Stimulated activated CD4-positive, alpha-beta T cell treated with anti-CD3 and anti-CD28 coated beads, Interleukin-15, amount 100 ng/mL, for 24 hours (primary cell): ENCODE results near the gene PHF23.

Experiments used
- DNase-seq: peaks from one replicate; pipeline ENCODE4 v3.0.0-alpha.2; 2020

Gene PHF23

DNA sequence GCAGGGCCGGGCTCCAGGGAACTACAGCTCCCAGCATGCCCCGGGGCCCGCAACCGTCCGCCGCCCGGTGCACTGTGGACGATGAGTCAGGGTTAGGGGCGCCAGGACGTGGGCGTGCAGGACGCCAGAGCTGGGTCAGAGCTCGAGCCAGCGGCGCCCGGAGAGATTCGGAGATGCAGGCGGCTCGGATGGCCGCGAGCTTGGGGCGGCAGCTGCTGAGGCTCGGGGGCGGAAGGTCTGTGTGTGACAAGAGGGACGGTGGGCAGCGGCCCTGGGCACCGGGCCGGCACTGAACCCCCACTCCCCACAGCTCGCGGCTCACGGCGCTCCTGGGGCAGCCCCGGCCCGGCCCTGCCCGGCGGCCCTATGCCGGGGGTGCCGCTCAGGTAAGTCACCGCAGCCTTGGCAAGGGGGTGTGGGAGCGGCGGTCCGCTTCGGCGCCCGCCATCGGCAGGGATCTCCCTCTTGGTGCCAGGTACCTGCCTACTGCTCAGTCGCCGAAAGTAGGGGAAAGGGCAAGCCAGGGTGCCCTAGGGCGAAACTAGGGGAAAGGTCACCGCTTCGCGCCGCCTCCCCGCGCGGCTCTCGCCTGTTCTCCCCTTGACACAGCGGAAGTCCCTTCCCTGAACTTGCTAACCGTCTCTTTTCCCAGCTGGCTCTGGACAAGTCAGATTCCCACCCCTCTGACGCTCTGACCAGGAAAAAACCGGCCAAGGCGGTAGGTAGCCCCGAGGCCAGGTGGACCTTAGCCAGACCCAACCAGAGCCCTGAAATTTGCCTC, 19.3 kb downstream of the PHF23 start, which contains the start of the genes ACADVL and DLG4:
ACADVL (plus strand) TSS at position 127 of the 781 bp plus-strand sequence; CDS start at position 174, 47 bp downstream.
DLG4 (minus strand) TSS at position 25 of the 781 bp plus-strand sequence.
- peak; percentile 93 for DNase-seq

GRCh38 chr17:7219229-7219811, 19.9 kb downstream of the PHF23 start:
- no peak for DNase-seq

- no peak for DNase-seq
Observed at GRCh38 chr17:7218758-7219157, 20.5 kb downstream of the PHF23 start.

DNA sequence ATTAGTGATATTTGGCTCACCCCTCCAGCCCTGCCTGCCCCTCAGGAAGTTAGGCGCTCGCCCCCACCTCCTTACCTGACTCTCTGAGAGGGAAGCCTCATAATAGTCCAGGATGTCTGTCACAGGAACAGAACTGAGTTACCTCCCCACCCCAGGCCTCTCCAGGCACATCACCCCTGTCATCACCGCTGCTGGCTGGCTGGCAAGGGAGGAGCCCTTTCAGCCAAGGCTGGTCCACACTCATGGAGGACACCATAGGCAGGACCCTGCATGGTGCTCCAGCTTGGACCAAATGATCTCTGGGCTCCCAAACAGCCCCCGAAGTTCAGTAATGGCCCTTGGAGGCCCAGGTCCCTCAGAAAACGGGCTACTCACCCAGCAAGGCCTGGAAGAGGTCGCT, 21.1 kb downstream of the PHF23 start:
- DNase-seq = no peak

GRCh38 chr17:7217113-7217987, 21.9 kb downstream of the PHF23 start:
- DNase-seq = peak; percentile 40

DNA sequence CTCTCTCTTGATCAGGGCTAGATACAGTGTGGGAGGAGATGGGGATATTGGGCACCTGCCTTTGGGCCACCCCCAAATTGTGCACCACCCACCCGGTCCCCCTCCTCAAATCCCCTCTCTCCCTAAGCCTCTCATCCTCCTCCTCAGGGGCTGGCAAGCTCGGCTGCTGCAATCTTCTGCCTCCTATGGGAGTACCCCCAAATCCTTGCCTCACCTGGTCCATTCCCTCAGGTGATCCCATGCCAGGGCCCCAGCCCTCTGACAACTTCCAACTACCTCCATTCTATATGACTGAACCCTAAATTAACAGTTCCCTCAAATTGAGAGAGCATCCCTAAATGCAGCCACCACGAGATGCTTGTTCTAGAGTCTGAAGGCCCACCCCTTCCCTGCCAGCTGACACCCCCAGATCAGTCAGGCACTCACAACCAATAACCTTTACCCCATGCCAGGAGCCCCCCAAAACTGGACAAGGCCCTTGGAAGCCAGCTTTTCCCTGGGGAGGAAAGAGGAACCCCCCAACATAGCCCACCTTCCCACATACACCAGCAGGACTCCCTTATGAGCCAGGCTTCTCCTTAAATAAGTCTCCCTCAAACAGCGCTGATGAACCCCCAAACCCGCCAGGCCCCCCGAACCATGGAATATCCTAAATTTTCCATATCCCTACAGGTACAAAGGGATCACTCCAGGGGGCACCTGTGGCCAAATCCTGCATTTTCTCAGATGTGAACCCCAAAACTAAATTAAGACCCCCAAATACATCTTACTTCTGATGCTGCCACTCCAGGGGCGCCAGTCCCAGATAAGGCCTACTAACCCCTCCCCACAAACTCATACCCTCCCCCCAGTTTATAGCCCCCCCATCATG, 22.8 kb downstream of the PHF23 start:
- no peak for DNase-seq

- DNase-seq = no peak
Observed at GRCh38 chr17:7215652-7216180, 23.5 kb downstream of the PHF23 start.

- no peak for DNase-seq
Observed at GRCh38 chr17:7215136-7215638, 24.1 kb downstream of the PHF23 start.

DNA sequence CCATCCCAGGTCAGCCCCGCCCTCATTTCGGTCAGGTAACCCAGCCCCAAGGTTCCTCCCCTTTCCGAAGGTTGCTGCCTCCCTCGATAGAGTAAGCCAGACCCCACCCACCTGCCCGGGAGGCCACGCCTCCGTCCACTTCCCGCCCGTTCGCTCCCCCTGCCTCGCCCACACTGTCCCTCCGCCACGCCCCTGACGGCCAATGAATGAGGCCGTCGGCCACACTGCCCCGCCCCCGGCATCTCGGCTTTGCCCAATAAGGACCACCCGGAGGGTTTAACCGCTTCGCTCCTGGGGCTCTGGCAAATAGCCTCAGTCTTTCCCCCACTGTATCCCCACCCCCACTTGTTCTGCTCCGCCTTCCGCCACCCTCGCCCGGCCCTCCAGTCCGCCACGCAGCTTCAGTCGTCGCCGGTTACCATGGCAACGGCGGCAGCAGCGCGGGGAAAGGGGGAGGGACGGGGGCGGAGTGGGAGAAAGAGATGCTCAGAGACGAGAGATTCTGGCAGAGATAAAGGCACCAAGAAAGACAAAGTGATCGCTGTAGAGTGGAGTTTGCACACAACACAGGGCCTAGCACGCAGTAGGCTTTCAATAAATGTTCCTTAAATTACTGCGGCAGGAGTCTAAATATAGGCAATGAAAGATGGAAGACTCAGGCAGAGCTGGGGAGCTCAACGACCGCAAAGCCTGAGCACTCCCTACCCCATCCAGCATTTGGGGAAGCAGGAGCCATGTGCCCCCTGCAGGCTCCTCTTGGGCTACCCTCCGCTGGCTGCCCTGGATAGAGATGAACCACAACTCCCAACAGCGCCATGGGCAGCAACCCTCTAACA, 24.7 kb downstream of the PHF23 start:
- DNase-seq = peak; percentile 100

DNA sequence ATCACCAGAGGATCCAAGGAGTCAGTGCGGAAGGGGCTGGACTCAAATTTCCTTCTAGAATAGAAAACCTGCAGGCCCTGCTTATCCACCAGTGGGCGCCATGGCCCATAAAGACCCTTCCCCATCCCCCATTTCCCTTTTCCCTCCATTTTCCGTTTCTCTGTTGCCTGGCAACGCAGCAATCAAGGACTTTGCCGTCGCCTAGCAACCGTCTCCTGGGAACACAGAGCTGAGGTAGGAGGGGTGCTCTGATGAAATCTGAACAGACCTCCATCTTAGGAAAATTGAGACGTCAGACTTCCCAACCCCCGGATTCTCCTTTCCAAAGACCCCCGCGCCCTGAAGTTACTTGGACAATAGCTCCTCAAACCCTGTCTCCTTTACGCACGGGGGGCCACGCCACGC, 25.4 kb downstream of the PHF23 start:
- peak; percentile 73 for DNase-seq

GRCh38 chr17:7211491-7212273, 27.6 kb downstream of the PHF23 start:
- no peak for DNase-seq

DNA sequence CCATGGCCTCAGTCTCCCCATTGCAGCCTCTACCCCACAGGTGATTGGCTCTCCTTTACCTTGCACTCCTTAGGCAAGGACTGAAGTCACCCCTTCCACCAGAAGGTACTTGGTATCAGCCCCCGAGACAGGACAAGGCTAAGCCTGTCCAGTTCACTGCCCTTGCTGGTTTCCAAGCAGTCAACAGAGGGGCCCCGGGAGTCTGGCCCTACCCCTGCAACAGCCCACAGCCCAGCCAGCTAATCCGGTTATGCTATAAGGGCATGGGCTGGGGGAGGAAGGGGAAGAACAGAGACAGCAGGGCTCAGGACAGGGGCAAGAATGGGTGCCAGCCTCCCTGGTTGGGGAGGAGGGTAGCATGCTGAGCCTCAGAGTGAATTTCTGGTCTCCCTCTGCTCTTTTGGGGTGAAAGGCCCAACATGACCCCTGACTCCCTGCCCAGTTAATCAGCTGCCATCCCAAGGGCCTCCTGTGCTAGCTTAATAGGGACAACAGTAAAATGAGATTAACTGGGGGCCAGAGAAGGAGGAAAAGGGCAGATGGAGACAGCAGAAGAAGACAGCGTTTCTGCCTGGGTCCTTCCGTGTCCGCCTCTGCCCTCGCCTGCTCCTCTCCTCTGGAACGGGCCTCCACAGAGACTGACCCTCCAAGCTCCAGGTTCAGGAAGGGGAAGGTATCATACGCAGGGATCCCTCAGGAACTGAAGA, 30.4 kb downstream of the PHF23 start:
- no peak for DNase-seq

- no peak for DNase-seq
Observed at GRCh38 chr17:7208027-7208571, 31.2 kb downstream of the PHF23 start.

DNA sequence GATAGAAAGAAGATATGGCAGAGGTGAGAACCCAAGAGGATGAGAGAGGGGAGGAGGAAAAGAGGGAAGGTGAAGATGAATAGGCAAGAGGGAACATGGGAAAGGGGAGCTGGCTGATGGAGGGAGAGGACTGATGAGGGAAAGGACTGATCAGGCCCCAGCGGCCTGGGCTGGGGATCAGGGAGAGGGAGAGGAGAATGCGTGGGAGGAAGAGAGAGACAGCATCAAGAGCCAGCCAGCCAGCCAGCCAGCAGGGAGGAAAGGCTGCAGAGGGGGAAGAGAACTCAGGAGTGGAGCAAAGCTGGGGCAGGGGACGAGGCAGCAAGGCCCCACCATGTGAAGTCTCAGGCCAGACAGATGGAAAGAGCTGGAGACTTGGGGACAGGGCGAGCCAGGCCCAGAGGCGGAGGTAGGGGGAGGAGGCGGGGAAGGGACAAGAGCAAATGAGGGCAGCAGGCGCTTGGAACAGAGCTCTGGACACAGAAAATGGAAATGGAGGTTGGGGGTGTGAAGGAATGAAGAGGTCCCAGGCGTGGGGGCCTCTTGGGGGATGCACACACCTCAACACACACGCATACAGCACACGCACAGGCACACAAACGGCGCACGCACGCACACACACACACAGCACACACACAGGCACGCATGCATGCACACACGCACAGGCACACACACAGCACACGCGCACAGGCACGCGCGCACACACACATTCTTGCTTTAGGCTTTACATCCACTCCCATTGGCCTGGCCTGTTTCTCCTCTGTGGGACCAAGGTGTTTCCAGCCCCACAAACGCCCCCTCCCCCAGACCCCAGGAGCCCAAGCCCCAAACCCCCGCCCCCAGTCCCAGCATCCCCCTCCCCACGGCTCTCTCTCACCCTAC, 31.9 kb downstream of the PHF23 start:
- no peak for DNase-seq

GRCh38 chr17:7205561-7205960, 33.7 kb downstream of the PHF23 start:
- no peak for DNase-seq

DNA sequence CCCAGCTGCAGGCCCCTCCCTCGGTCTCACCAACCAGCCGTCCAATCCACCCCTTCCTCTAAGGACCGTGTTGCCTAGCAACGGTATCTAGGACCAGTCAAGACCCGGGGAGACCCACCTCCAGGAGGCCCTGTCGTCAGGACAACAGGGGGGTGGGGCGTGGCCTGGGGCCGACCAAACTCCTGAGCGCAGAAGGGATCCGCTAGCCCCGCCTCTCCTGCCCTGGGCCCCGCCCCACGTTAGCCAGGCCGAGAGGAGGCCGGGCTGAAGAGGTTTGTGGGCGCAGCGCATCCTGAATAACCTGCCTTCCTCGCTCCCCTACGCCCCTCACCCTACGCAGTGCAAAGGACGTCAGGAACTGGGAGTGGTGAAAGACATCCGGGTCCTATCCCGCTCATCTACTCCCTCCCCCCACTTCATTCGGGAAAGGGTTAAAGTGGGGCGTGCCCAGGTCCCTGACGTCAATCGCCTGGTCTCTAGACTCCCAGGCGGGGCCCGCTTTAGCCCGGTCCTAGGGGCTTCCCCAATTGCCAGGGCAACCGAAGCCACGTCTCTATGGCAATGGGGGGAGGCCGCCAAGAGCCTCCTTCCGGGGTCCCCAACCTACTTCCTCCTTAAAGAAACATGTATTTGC, 34.3 kb downstream of the PHF23 start:
- DNase-seq = peak; percentile 96

DNA sequence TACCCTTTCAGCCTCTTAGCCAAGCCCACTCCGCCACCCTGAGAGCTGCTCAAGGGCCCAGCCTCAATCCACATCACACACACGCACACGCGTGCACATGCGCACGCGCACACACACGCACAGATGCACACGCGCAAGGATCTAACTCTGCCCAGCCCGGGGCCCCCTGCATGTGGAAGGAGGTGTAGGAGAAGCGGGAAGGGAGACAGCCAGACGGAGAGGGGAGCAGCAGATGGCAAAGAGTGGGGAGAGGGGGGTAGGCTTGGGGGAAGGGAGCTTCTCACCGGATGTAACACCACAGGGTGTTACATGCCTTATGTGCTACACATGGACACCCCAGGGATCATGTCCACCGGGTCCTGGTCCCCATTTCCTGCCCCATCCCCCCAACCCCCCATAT, 34.9 kb downstream of the PHF23 start:
- DNase-seq = no peak

DNA sequence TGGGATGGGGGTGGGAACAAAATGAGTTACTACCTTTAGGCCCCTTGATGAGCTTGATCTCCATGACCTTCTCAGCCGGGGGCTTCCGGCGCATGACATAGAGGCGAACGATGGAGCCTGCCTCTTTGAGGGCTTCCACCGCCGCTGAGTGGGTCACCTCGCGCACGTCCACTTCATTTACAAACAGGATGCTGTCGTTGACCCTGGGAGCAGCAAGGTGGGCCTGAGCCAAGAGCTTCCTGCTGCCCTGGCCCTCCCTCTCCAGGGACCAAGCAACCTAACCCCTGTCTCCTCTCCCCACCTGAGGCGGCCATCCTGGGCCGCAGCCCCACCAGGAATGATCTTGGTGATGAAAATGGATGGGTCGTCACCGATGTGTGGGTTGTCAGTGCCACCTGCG, 35.9 kb downstream of the PHF23 start:
- no peak for DNase-seq
